SK-N-MC (cell line): ENCODE data around the gene CIB4.

Source experiments
- EZH2 ChIP-seq: fragments of 200-600 bp; sonication (generic); IDR thresholded peaks from one replicate; pipeline ENCODE4 v1.6.1; 2017; ENCODE audit warnings: antibody characterized with exemption
- FOXP2 ChIP-seq: optimal IDR thresholded peaks from 2 replicates; pipeline ENCODE3; 2011; ENCODE audit warnings: mild to moderate bottlenecking, moderate library complexity; ENCODE audit not compliant: insufficient read depth; ENCODE audit errors: extremely low read length, control extremely low read depth
- POLR2AphosphoS5 ChIP-seq: IDR thresholded peaks from 2 replicates; pipeline ENCODE4 v1.6.1; 2012; ENCODE audit warnings: mild to moderate bottlenecking, low read depth, low read length, borderline replicate concordance

DNA sequence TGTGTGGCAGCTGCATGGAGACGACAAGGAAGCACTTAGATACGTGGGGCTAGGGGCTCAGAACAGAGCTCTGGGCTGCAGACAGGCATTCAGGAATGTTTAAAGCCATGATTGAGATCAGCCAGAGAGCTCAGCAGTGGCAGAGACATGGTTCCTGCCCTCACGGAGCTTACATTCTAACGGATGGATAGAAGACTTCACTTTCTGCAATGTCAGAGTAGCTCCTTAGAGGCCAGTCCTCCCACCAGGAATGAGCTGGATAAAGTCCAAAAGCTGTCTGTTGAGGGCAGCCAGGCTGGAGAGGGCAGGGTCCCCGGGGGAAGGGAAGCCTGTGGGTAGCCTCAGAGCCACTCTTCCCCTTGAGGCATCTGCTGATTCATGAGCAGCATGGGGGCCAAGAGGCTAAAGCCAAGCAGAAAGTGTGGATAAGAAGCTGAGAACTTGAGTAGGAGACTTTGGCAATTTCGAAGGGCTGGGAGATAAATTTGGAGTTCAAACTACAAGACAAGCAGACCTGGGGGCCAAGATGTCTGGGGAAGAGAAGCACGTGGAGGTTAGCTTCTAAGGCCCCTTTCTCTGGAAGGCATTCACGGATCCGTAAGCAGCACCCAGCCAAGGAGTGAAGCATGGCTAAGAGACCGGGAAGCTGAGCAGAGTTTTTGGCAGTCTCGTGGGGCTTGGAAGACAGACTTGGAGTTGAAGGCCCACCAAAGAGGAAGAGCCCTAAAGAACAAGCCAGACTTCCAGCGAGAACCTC, 9.7 kb upstream of the CIB4 start:
- TF ChIP-seq POLR2AphosphoS5 (no peak), EZH2 (no peak), FOXP2 (no peak)
